A549 (cell line): ENCODE measurements around the gene TRIM38. TPM values are rescaled to one million over a fixed set of nuclear protein-coding genes. Genes with fewer than 3 reads are reported as not detected.

Source experiments
- ATAC-seq, 2 experiments: fragments of 200-7000 bp in 1 of 2; fragments of >200 bp in 1 of 2; cut with Nextera tagmentation in 1 of 2; cut with Tn5 transposase in 1 of 2; 3 replicates each; pipeline versions ENCODE4 v1.8.0 to v1.9.1; 2018 to 2020; ENCODE audit warnings: mild to moderate bottlenecking in 1 of 2, moderate library complexity in 1 of 2
- CTCF ChIA-PET: fragments of 300-600 bp; sonication (Branson Sonifier 250); formaldehyde crosslinking; extraction: SDS; loops from one replicate; lab custom pipeline; 2021; ENCODE audit warnings: antibody characterized with exemption, inconsistent platforms; lab: Yijun Ruan, JAX
- POLR2A ChIA-PET: fragments of 350-600 bp; formaldehyde crosslinking; extraction: SDS; loops from one replicate; lab custom pipeline; 2021; ENCODE audit warnings: antibody characterized with exemption, inconsistent platforms; lab: Yijun Ruan, JAX
- DNase-seq, 2 experiments: peaks; one replicate each; pipeline versions ENCODE4 v3.0.0 to v3.0.0-alpha.2; 2011 to 2016; ENCODE audit warnings: low read depth in 1 of 2, low spot score in 1 of 2
- FAIRE-seq: peaks from 2 replicates; lab custom pipeline; 2011; peaks lifted over from hg19 to GRCh38; lab: Jason Lieb, UNC
- H3K27ac ChIP-seq, 2 experiments: fragments of >200 bp; sonication (Bioruptor Twin); formaldehyde crosslinking; 3 replicates each; pipeline ENCODE4 v1.5.1; 2016 to 2017
- H3K4me1 ChIP-seq: fragments of >200 bp; sonication (Bioruptor Twin); formaldehyde crosslinking; 3 replicates; pipeline ENCODE4 v1.6.1; 2016
- H3K4me2 ChIP-seq: fragments of >200 bp; sonication (Bioruptor Twin); formaldehyde crosslinking; 3 replicates; pipeline ENCODE4 v1.6.1; 2016
- H3K4me3 ChIP-seq: fragments of >200 bp; sonication (Bioruptor Twin); formaldehyde crosslinking; 3 replicates; pipeline ENCODE4 v1.5.1; 2016
- H3K9me3 ChIP-seq: fragments of >200 bp; sonication (Bioruptor Twin); formaldehyde crosslinking; 3 replicates; pipeline ENCODE4 v1.6.1; 2016
- CBX2 ChIP-seq: fragments of 200-600 bp; sonication (generic); IDR thresholded peaks from 2 replicates; pipeline ENCODE4 v1.6.1; 2016; ENCODE audit warnings: low read depth, mild to moderate bottlenecking, borderline replicate concordance
- CHD4 ChIP-seq: fragments of 200-600 bp; sonication (generic); IDR thresholded peaks from 2 replicates; pipeline ENCODE4 v1.6.1; 2016; ENCODE audit warnings: antibody characterized with exemption, mild to moderate bottlenecking, borderline replicate concordance
- CTCF ChIP-seq: fragments of >200 bp; sonication (Bioruptor Twin); formaldehyde crosslinking; IDR thresholded peaks from 3 replicates; pipeline ENCODE4 v1.5.1; 2016
- FOSB ChIP-seq: fragments of 250-450 bp; sonication (Bioruptor Pico); IDR thresholded peaks from 2 replicates; pipeline ENCODE4 v1.5.0; 2020; ENCODE audit warnings: mild to moderate bottlenecking, moderate library complexity
- FOSL2 ChIP-seq, 2 experiments: fragments of 450-650 bp in 1 of 2; fragments of >200 bp in 1 of 2; sonication (Bioruptor Twin) in 1 of 2; formaldehyde crosslinking; IDR thresholded peaks; 2 replicates each; pipeline versions ENCODE4 v1.5.0 to v1.6.1; 2016 to 2020; ENCODE audit warnings: mild to moderate bottlenecking in 1 of 2, moderate library complexity in 1 of 2
- HEYL ChIP-seq: fragments of 250-450 bp; sonication (Bioruptor Pico); IDR thresholded peaks from 2 replicates; pipeline ENCODE4 v1.8.0; 2021; ENCODE audit warnings: mild to moderate bottlenecking, moderate library complexity
- HOXA7 ChIP-seq: fragments of 250-450 bp; sonication (Bioruptor Pico); IDR thresholded peaks from 2 replicates; pipeline ENCODE4 v1.5.0; 2020; ENCODE audit warnings: mild to moderate bottlenecking, moderate library complexity
- HOXB5 ChIP-seq: fragments of 250-450 bp; sonication (Bioruptor Pico); IDR thresholded peaks from 2 replicates; pipeline ENCODE4 v1.5.0; 2020; ENCODE audit warnings: mild to moderate bottlenecking, moderate library complexity
- JUN ChIP-seq, 2 experiments: fragments of >200 bp; sonication (Bioruptor Twin); formaldehyde crosslinking; IDR thresholded peaks; 2 replicates in 1 of 2; 3 replicates in 1 of 2; pipeline ENCODE4 v1.6.1; 2016 to 2017
- KDM1A ChIP-seq: fragments of 200-600 bp; sonication (generic); IDR thresholded peaks from 2 replicates; pipeline ENCODE4 v1.6.1; 2016; ENCODE audit warnings: low read depth, mild to moderate bottlenecking
- KDM5A ChIP-seq: fragments of 200-600 bp; sonication (generic); IDR thresholded peaks from 2 replicates; pipeline ENCODE4 v1.6.1; 2016; ENCODE audit warnings: antibody characterized with exemption, mild to moderate bottlenecking
- MYC ChIP-seq: IDR thresholded peaks from 2 replicates; pipeline ENCODE4 v1.6.1; 2012; ENCODE audit warnings: mild to moderate bottlenecking, inconsistent platforms, low read length, improper control_type of control experiment, borderline replicate concordance
- NFE2L2 ChIP-seq: fragments of 150-350 bp; conservative IDR thresholded peaks from 2 replicates; pipeline ENCODE4 v1.6.1; 2014; ENCODE audit warnings: low read length
- PHF8 ChIP-seq: fragments of 200-600 bp; sonication (generic); IDR thresholded peaks from 2 replicates; pipeline ENCODE4 v1.6.1; 2016; ENCODE audit warnings: low read depth, mild to moderate bottlenecking, antibody characterized with exemption, moderate library complexity, borderline replicate concordance
- POLR2AphosphoS2 ChIP-seq: conservative IDR thresholded peaks from 2 replicates; pipeline ENCODE4 v1.6.1; 2012; ENCODE audit warnings: low read length, improper control_type of control experiment, inconsistent platforms
- RAD21 ChIP-seq, 2 experiments: fragments of >200 bp in 1 of 2; sonication (Bioruptor Twin) in 1 of 2; formaldehyde crosslinking in 1 of 2; IDR thresholded peaks in 1 of 2; conservative IDR thresholded peaks in 1 of 2; 2 replicates in 1 of 2; 3 replicates in 1 of 2; pipeline ENCODE4 v1.6.1; 2012 to 2018; ENCODE audit warnings: inconsistent platforms in 1 of 2
- RARB ChIP-seq: fragments of 250-450 bp; sonication (Bioruptor Pico); IDR thresholded peaks from 2 replicates; pipeline ENCODE4 v1.8.0; 2021; ENCODE audit warnings: mild to moderate bottlenecking, moderate library complexity
- RCOR1 ChIP-seq: fragments of 150-350 bp; IDR thresholded peaks from 2 replicates; pipeline ENCODE4 v1.6.1; 2014; ENCODE audit warnings: antibody characterized with exemption, low read length, low read depth
- SMC3 ChIP-seq: fragments of >200 bp; sonication (Bioruptor Twin); formaldehyde crosslinking; IDR thresholded peaks from 3 replicates; pipeline ENCODE4 v1.6.1; 2018; ENCODE audit warnings: inconsistent platforms
- SREBF2 ChIP-seq: fragments of 450-650 bp; IDR thresholded peaks from 2 replicates; pipeline ENCODE4 v1.6.1; 2014; ENCODE audit warnings: mild to moderate bottlenecking, moderate library complexity
- TP53 ChIP-seq: fragments of 250-450 bp; sonication (Bioruptor Pico); IDR thresholded peaks from 2 replicates; pipeline ENCODE4 v1.5.0; 2021; ENCODE audit warnings: mild to moderate bottlenecking, moderate library complexity
- USF2 ChIP-seq: fragments of 450-650 bp; IDR thresholded peaks from 2 replicates; pipeline ENCODE4 v1.6.1; 2014; ENCODE audit warnings: antibody characterized with exemption
- ZC3H11A ChIP-seq: fragments of 450-650 bp; IDR thresholded peaks from 2 replicates; pipeline ENCODE4 v1.6.1; 2014; ENCODE audit warnings: antibody characterized with exemption, mild to moderate bottlenecking
- ZFP36 ChIP-seq: fragments of 450-650 bp; IDR thresholded peaks from 2 replicates; pipeline ENCODE4 v1.6.1; 2014; ENCODE audit warnings: borderline replicate concordance; ENCODE audit not compliant: partially characterized antibody
- ZSCAN20 ChIP-seq: fragments of 250-450 bp; sonication (Bioruptor Pico); IDR thresholded peaks from 2 replicates; pipeline ENCODE4 v1.8.0; 2022; ENCODE audit warnings: mild to moderate bottlenecking, moderate library complexity
- WGBS: methylation state at CpG from one replicate; pipeline ENCODE4 v1.1.6; 2017; ENCODE audit errors: missing lambda C conversion rate; 5-methylcytosine and 5-hydroxymethylcytosine counted together
- polyA plus RNA-seq, 4 experiments: library from polyadenylated mRNA; depleted of rRNA in 3 of 4; stranded (reverse); fragments of >200 nt; fragmentation: RNase III in 1 of 4; extraction: RNeasy Plus Mini Kit Qiagen cat#74134 plus additional on column Dnase treatment in 1 of 4; gene quantifications; 2 replicates in 3 of 4; 3 replicates in 1 of 4; pipeline ENCODE4 v1.2.3, GENCODE V29; 2011 to 2017
- TF ChIP-seq, protein P1 (sequence below): IDR thresholded peaks from 2 replicates; pipeline ENCODE4 v1.6.1; 2012; ENCODE audit warnings: low read depth, borderline replicate concordance
- TF ChIP-seq, protein P2 (sequence below): fragments of 150-350 bp; IDR thresholded peaks from 2 replicates; pipeline ENCODE4 v1.6.1; 2014; ENCODE audit warnings: low read depth, mild to moderate bottlenecking, low read length
- TF ChIP-seq, protein P3 (sequence below): fragments of >200 bp; sonication (Bioruptor Twin); formaldehyde crosslinking; IDR thresholded peaks from 3 replicates; pipeline ENCODE4 v1.6.1; 2016

The TRIM38 gene
- polyA plus RNA-seq, 2 of the 4 experiments (the other 2 are of a cell fraction), result 1.7 to 3.4 TPM

GRCh38 chr6:25973923-25974555 lies 11.4 kb downstream of the TRIM38 start:
- FAIRE-seq, result no peak
- CTCF ChIA-PET, result interaction anchor here (1.6 kb wide), 1 partner anchor 19 kb away, joined by 6 read pairs; no protein-coding TSS in a partner anchor
- ATAC-seq, result no peak
- Histone ChIP-seq H3K4me2 (no peak overlapping the region), H3K9me3 (no peaks in the 10 kb centered on the region), H3K4me3 (no peak overlapping the region), H3K4me1 (peaks cover 17% of the 10 kb centered on the region), H3K27ac (no peak overlapping the region)
- POLR2A ChIA-PET, result no interaction called here
- DNase-seq, result no peak
- 96% methylated on average over 2 of the region's 2 CpGs for WGBS
- no peak for TF ChIP-seq KDM5A
- no peak for TF ChIP-seq POLR2AphosphoS2
- TF ChIP-seq, protein P1, sequence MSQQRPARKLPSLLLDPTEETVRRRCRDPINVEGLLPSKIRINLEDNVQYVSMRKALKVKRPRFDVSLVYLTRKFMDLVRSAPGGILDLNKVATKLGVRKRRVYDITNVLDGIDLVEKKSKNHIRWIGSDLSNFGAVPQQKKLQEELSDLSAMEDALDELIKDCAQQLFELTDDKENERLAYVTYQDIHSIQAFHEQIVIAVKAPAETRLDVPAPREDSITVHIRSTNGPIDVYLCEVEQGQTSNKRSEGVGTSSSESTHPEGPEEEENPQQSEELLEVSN, result no peak
- TF ChIP-seq, protein P2, sequence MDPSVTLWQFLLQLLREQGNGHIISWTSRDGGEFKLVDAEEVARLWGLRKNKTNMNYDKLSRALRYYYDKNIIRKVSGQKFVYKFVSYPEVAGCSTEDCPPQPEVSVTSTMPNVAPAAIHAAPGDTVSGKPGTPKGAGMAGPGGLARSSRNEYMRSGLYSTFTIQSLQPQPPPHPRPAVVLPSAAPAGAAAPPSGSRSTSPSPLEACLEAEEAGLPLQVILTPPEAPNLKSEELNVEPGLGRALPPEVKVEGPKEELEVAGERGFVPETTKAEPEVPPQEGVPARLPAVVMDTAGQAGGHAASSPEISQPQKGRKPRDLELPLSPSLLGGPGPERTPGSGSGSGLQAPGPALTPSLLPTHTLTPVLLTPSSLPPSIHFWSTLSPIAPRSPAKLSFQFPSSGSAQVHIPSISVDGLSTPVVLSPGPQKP, result no peak
- no peak for TF ChIP-seq HOXB5 (CRISPR knock-in tag)
- no peak for TF ChIP-seq CBX2
- TF ChIP-seq RCOR1, result no peak
- no peak for TF ChIP-seq MYC
- TF ChIP-seq JUN (IDR thresholded peaks at IDR 0.05), result no peak
- TF ChIP-seq RAD21 (conservative IDR thresholded peaks at IDR 0.05 in 1 of 2, IDR thresholded peaks at IDR 0.05 in 1 of 2), result no peak
- no peak for TF ChIP-seq RARB (CRISPR knock-in tag)
- no peak for TF ChIP-seq SREBF2
- TF ChIP-seq NFE2L2, result no peak
- TF ChIP-seq, protein P3, sequence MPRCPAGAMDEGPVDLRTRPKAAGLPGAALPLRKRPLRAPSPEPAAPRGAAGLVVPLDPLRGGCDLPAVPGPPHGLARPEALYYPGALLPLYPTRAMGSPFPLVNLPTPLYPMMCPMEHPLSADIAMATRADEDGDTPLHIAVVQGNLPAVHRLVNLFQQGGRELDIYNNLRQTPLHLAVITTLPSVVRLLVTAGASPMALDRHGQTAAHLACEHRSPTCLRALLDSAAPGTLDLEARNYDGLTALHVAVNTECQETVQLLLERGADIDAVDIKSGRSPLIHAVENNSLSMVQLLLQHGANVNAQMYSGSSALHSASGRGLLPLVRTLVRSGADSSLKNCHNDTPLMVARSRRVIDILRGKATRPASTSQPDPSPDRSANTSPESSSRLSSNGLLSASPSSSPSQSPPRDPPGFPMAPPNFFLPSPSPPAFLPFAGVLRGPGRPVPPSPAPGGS, result no peak
- TF ChIP-seq CHD4, result no peak
- TF ChIP-seq USF2, result no peak
- no peak for TF ChIP-seq FOSB (CRISPR knock-in tag)
- no peak for TF ChIP-seq PHF8
- no peak for TF ChIP-seq KDM1A

DNA sequence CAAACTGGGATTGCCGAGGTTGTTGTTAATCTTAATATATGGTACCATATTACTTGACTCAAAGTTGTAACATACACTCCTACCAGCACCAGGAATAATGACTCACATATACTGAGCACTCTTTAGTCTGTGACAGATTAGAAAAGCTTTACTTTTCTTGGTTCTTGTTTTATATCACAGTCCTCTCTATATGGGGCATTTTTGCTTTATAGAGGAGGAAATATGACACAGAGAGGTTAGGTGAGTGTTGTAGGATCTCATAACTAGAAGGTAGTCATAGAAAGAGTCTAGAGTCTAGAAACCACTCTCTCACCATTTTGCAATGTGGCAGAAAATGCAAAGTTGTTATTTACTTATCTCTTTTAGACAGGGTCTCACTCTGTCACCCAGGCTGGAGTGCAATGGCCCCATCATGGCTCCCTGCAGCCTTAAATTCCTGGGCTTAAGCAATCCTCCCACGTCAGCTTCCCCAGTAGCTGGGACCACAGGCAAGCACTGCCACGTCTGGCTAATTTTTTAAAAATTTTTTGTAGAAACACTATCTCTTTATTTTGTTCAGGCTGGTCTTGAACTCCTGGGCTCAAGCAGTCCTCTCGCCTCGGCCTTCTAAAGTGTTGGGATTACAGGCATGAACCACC lies 13.4 kb downstream of the TRIM38 start:
- Histone ChIP-seq H3K4me1 (peaks cover 9% of the 10 kb centered on the region), H3K4me2 (no peak overlapping the region), H3K9me3 (no peaks in the 10 kb centered on the region), H3K27ac (no peak overlapping the region), H3K4me3 (no peak overlapping the region)
- DNase-seq (no peak), ATAC-seq (no peak), FAIRE-seq (no peak)
- WGBS, result 90% methylated on average over 5 of the region's 5 CpGs
- ChIA-PET CTCF (interaction anchor here (0.9 to 2.3 kb wide), 3 partner anchors 11 to 16 kb away, joined by 3 to 8 read pairs (median 3); no protein-coding TSS in a partner anchor), POLR2A (no interaction called here)
- no peak for TF ChIP-seq TP53 (CRISPR knock-in tag)
- TF ChIP-seq USF2, result no peak
- TF ChIP-seq ZFP36, result no peak
- no peak for TF ChIP-seq CHD4
- TF ChIP-seq FOSL2 (IDR thresholded peaks at IDR 0.05), result no peak
- TF ChIP-seq FOSL2 (CRISPR knock-in tag; IDR thresholded peaks at IDR 0.05), result no peak
- TF ChIP-seq ZSCAN20 (CRISPR knock-in tag), result no peak
- no peak for TF ChIP-seq CBX2
- TF ChIP-seq, protein P3, result no peak
- no peak for TF ChIP-seq RARB (CRISPR knock-in tag)
- no peak for TF ChIP-seq ZC3H11A
- no peak for TF ChIP-seq HEYL
- no peak for TF ChIP-seq CTCF
- no peak for TF ChIP-seq FOSB (CRISPR knock-in tag)
- no peak for TF ChIP-seq SMC3
- TF ChIP-seq HOXA7 (CRISPR knock-in tag), result no peak
